Stomach (tissue), 9 donors: ENCODE data around the gene HLA-DRB5. TPM values are rescaled to one million over a fixed set of nuclear protein-coding genes. Genes with fewer than 3 reads are reported as not detected.

Experiments
- DNase-seq, 2 donors: peaks; one replicate each; pipeline versions ENCODE4 v3.0.0 to v3.0.0-alpha.2; 2013 to 2019
- H3K27ac ChIP-seq, 5 donors: fragments of 200-600 bp in 4 of 5; sonication (generic) in 4 of 5; one replicate each; pipeline ENCODE4 v1.5.1; 2013 to 2019; ENCODE audit warnings: mild to moderate bottlenecking in 1 of 5, moderate library complexity in 1 of 5
- H3K27me3 ChIP-seq, 3 donors: fragments of 200-600 bp; sonication (generic); one replicate each; pipeline ENCODE4 v1.5.1; 2017 to 2019; ENCODE audit warnings: mixed run types in 1 of 3
- H3K36me3 ChIP-seq, 4 donors: fragments of 200-600 bp; sonication (generic); 1 replicate in 3 of 4; 2 replicates in 1 of 4; pipeline ENCODE4 v1.5.1; 2016 to 2019
- H3K4me1 ChIP-seq, 4 donors: fragments of 200-600 bp; sonication (generic); one replicate each; pipeline ENCODE4 v1.5.1; 2016 to 2019
- H3K4me3 ChIP-seq, 4 donors: fragments of 200-600 bp; sonication (generic) in 3 of 4; one replicate each; pipeline ENCODE4 v1.5.1; 2016 to 2019; ENCODE audit warnings: mild to moderate bottlenecking in 1 of 4
- H3K9me3 ChIP-seq, 4 donors: fragments of 200-600 bp; sonication (generic); one replicate each; pipeline ENCODE4 v1.5.1; 2016 to 2019
- EP300 ChIP-seq: sonication (generic); formaldehyde crosslinking; IDR thresholded peaks from one replicate; pipeline ENCODE4 v1.6.1; 2017; ENCODE audit warnings: antibody characterized with exemption
- POLR2A ChIP-seq, 4 donors: fragments of 450-650 bp; IDR thresholded peaks; one replicate each; pipeline ENCODE4 v1.6.1; 2016; ENCODE audit warnings: antibody characterized with exemption in 4 of 4, control low read depth in 2 of 4, mild to moderate bottlenecking in 1 of 4, moderate library complexity in 1 of 4
- POLR2AphosphoS5 ChIP-seq, 3 donors: sonication (generic); formaldehyde crosslinking; IDR thresholded peaks; one replicate each; pipeline ENCODE4 v1.6.1; 2016; ENCODE audit warnings: antibody characterized with exemption in 3 of 3
- WGBS, 5 donors: extraction: QIAGEN DNeasy Blood & Tissue Kit in 3 of 5; methylation state at CpG; one replicate each; pipeline versions ENCODE4 v1.1.5 to v1.1.7; 2013 to 2018; 5-methylcytosine and 5-hydroxymethylcytosine counted together
- intact Hi-C: fragments of 100-400 bp; cut with DNase I; formaldehyde crosslinking; loops from one replicate; pipeline ENCODE4 v1.15.1; 2023; ENCODE audit warnings: low total_unique reads
- polyA plus RNA-seq, 3 donors: library from polyadenylated mRNA; stranded (reverse); fragments of 200-250 nt; gene quantifications; one replicate each; pipeline ENCODE4 v1.2.3, GENCODE V29; 2013
- total RNA-seq, 5 donors: library from RNA; depleted of rRNA; stranded (reverse); fragments of >200 nt; gene quantifications; one replicate each; pipeline versions ENCODE4 v1.1.0 to v1.2.3, GENCODE V29; 2014 to 2016
- TF ChIP-seq, protein P1 (sequence below), 7 experiments: fragments of 450-650 bp in 4 of 7; fragments of 200-600 bp in 3 of 7; sonication (generic) in 3 of 7; IDR thresholded peaks; one replicate each; pipeline ENCODE4 v1.5.1; 2016 to 2019; ENCODE audit warnings: antibody characterized with exemption in 7 of 7, control low read depth in 2 of 7, mild to moderate bottlenecking in 1 of 7
- donor health status: healthy with polysubstance abuse.
- donor health status: Bipolar disorder and iron deficiency.
- donor health status: healthy.

Gene HLA-DRB5
- total and polyA plus RNA-seq, 8 donors, result 0.37 to 39.1 (median 3.6) TPM; not detected in 3

GRCh38 chr6:32519118-32519909, 10.8 kb downstream of the HLA-DRB5 start:
- DNase-seq, result no peak
- no peak overlapping the region for H3K4me3 ChIP-seq
- intact Hi-C loops, result no loop called here
- H3K4me1 ChIP-seq, result no peaks in the 10 kb centered on the region
- TF ChIP-seq POLR2A (IDR thresholded peaks at IDR 0.05) (no peak), EP300 (no peak), POLR2AphosphoS5 (IDR thresholded peaks at IDR 0.05) (no peak)
- TF ChIP-seq, protein P1, sequence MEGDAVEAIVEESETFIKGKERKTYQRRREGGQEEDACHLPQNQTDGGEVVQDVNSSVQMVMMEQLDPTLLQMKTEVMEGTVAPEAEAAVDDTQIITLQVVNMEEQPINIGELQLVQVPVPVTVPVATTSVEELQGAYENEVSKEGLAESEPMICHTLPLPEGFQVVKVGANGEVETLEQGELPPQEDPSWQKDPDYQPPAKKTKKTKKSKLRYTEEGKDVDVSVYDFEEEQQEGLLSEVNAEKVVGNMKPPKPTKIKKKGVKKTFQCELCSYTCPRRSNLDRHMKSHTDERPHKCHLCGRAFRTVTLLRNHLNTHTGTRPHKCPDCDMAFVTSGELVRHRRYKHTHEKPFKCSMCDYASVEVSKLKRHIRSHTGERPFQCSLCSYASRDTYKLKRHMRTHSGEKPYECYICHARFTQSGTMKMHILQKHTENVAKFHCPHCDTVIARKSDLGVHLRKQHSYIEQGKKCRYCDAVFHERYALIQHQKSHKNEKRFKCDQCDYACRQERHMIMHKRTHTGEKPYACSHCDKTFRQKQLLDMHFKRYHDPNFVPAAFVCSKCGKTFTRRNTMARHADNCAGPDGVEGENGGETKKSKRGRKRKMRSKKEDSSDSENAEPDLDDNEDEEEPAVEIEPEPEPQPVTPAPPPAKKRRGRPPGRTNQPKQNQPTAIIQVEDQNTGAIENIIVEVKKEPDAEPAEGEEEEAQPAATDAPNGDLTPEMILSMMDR (IDR thresholded peaks at IDR 0.05), result no peak
- no peaks in the 10 kb centered on the region for H3K27me3 ChIP-seq
- H3K36me3 ChIP-seq, result no peaks in the 10 kb centered on the region
- no peak overlapping the region for H3K27ac ChIP-seq
- H3K9me3 ChIP-seq, result no peaks in the 10 kb centered on the region
- 63 to 100% (median 95%) methylated on average over 1 to 4 of the region's 4 CpGs; no CpG with 5 or more reads in 1 of the 5 donors for WGBS, 5 donors

GRCh38 chr6:32517654-32518445, 12.2 kb downstream of the HLA-DRB5 start:
- no peak for DNase-seq
- Histone ChIP-seq H3K27ac (no peak overlapping the region), H3K4me3 (no peak overlapping the region), H3K27me3 (no peaks in the 10 kb centered on the region), H3K4me1 (no peaks in the 10 kb centered on the region), H3K36me3 (no peaks in the 10 kb centered on the region), H3K9me3 (no peaks in the 10 kb centered on the region)
- WGBS, 5 donors, result 25 to 50% (median 29%) methylated on average over 1 of the region's 1 CpG; no CpG with 5 or more reads in 2 of the 5 donors
- intact Hi-C loops, result no loop called here
- TF ChIP-seq, protein P1 (IDR thresholded peaks at IDR 0.05), result no peak
- TF ChIP-seq POLR2A (IDR thresholded peaks at IDR 0.05), result no peak
- TF ChIP-seq POLR2AphosphoS5 (IDR thresholded peaks at IDR 0.05), result no peak

DNA sequence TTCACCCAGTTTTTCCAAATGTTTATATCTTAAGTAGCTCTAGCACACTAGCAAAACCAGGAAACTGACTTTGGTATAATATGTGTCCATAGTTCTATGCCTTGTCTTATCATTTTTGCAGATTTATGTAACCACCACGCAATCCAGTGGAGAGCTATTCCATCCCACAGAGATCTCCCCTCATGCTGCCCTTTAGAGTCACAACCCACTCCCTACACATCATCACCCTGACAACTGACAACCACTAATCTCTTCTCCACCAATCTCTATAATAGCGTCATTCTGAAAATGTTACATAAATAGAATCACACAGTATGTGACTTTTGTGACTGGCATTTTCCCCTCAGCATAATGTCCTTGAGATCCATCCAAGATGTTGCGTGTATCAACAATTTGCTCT, 29.1 kb downstream of the HLA-DRB5 start:
- H3K36me3 ChIP-seq, result no peaks in the 10 kb centered on the region
- 28 to 48% (median 44%) methylated on average over 3 of the region's 3 CpGs for WGBS, 5 donors
- H3K9me3 ChIP-seq, result no peaks in the 10 kb centered on the region
- H3K4me3 ChIP-seq, result no peak overlapping the region
- no peak for DNase-seq
- H3K27ac ChIP-seq, result no peak overlapping the region
- intact Hi-C loops, result no loop called here
- H3K4me1 ChIP-seq, result no peaks in the 10 kb centered on the region
- H3K27me3 ChIP-seq, result no peaks in the 10 kb centered on the region
- no peak for TF ChIP-seq POLR2AphosphoS5 (IDR thresholded peaks at IDR 0.05)
- TF ChIP-seq, protein P1 (IDR thresholded peaks at IDR 0.05), result no peak
- TF ChIP-seq POLR2A (IDR thresholded peaks at IDR 0.05), result no peak
- no peak for TF ChIP-seq EP300

DNA sequence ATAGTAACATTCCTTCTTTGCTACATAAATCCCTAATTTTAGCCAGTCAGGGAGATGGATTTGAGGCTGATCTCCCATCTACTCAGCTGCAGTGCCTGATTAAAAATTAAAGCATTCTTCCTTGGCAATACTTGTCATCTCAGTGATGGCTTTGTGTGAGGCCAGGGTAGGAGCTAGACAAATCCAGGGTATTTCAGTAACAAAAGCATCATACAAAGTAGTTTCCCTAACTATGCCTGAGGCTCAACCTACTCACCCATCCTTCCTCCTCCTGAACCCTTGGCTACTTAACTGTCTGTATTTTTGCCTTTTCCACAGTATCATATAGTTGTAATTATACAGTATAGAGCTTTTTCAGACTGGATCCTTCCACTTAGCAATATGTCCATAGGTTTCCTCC, 37.7 kb downstream of the HLA-DRB5 start:
- no peaks in the 10 kb centered on the region for H3K27me3 ChIP-seq
- no peak for DNase-seq
- no peaks in the 10 kb centered on the region for H3K4me1 ChIP-seq
- no peaks in the 10 kb centered on the region for H3K9me3 ChIP-seq
- H3K36me3 ChIP-seq, result no peaks in the 10 kb centered on the region
- TF ChIP-seq, protein P1 (IDR thresholded peaks at IDR 0.05), result no peak
- TF ChIP-seq EP300 (no peak), POLR2A (IDR thresholded peaks at IDR 0.05) (no peak)
- intact Hi-C loops, result no loop called here
- no peak overlapping the region for H3K4me3 ChIP-seq
- H3K27ac ChIP-seq, result no peak overlapping the region
